Sigmoid colon (tissue), 4 donors: ENCODE results near the gene SREK1.

Source experiments
- POLR2AphosphoS5 ChIP-seq, 4 donors: sonication (generic); formaldehyde crosslinking; IDR thresholded peaks; one replicate each; pipeline ENCODE4 v1.6.1; 2017; ENCODE audit warnings: antibody characterized with exemption in 4 of 4
- TF ChIP-seq, protein P1 (sequence below), 4 experiments: fragments of 450-650 bp in 3 of 4; fragments of 200-600 bp in 1 of 4; IDR thresholded peaks; one replicate each; pipeline ENCODE4 v1.5.1; 2016 to 2019; ENCODE audit warnings: antibody characterized with exemption in 4 of 4, mild to moderate bottlenecking in 3 of 4, moderate library complexity in 2 of 4

DNA sequence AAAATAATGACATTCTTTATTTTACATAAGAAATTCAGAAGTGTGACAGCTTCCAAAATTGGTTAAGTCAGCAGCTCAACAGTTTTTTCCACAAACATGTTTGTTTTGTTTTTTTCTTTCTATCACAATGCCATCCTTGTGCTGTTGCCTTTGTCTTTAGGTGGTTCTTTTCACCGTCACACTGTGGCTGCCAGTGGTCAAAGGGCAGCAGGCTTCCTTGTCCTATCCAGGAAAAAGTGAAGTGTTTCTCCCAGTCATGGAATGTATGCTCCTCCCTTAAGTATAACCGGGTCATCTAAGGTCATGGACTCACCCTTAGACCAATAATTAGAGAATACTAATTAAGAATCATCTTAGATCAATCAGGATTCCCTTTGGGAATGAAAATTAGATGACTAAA is 87.4 kb downstream of the SREK1 start:
- TF ChIP-seq POLR2AphosphoS5 (IDR thresholded peaks at IDR 0.05), result no peak
- TF ChIP-seq, protein P1, sequence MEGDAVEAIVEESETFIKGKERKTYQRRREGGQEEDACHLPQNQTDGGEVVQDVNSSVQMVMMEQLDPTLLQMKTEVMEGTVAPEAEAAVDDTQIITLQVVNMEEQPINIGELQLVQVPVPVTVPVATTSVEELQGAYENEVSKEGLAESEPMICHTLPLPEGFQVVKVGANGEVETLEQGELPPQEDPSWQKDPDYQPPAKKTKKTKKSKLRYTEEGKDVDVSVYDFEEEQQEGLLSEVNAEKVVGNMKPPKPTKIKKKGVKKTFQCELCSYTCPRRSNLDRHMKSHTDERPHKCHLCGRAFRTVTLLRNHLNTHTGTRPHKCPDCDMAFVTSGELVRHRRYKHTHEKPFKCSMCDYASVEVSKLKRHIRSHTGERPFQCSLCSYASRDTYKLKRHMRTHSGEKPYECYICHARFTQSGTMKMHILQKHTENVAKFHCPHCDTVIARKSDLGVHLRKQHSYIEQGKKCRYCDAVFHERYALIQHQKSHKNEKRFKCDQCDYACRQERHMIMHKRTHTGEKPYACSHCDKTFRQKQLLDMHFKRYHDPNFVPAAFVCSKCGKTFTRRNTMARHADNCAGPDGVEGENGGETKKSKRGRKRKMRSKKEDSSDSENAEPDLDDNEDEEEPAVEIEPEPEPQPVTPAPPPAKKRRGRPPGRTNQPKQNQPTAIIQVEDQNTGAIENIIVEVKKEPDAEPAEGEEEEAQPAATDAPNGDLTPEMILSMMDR (IDR thresholded peaks at IDR 0.05), result no peak
